Astrocyte (in vitro differentiated cells and primary cell): ENCODE data around the gene MRGPRF. TPM values are rescaled to one million over a fixed set of nuclear protein-coding genes. Genes with fewer than 3 reads are reported as not detected.
"Not testable (repeated sequence)": the region's sequence is repeated elsewhere in the genome, so short reads cannot be mapped to it uniquely, and the experiment has no call there.

Experiments
- DNase-seq: peaks from one replicate; pipeline ENCODE4 v3.0.0-alpha.2; 2010; ENCODE audit warnings: low read depth
- FAIRE-seq: peaks from 2 replicates; lab custom pipeline; 2011; peaks lifted over from hg19 to GRCh38; lab: Jason Lieb, UNC
- H2AFZ ChIP-seq: 2 replicates; pipeline ENCODE4 v1.6.0; 2012; ENCODE audit warnings: low read depth, low read length, inconsistent platforms
- H3K27ac ChIP-seq: 2 replicates; pipeline ENCODE4 v1.5.1; 2011; ENCODE audit warnings: low read depth, low read length, inconsistent platforms
- H3K27me3 ChIP-seq: 2 replicates; pipeline ENCODE4 v1.6.0; 2011; ENCODE audit warnings: low read length, inconsistent platforms; ENCODE audit not compliant: insufficient read depth
- H3K36me3 ChIP-seq: 2 replicates; pipeline ENCODE4 v1.5.1; 2011; ENCODE audit warnings: low read length, inconsistent platforms; ENCODE audit not compliant: insufficient read depth
- H3K4me1 ChIP-seq: 2 replicates; pipeline ENCODE4 v1.5.1; 2011; ENCODE audit warnings: low read length, inconsistent platforms; ENCODE audit not compliant: insufficient read depth
- H3K4me2 ChIP-seq: 2 replicates; pipeline ENCODE4 v1.6.0; 2012; ENCODE audit warnings: low read length, inconsistent platforms
- H3K4me3 ChIP-seq: 2 replicates; pipeline ENCODE4 v1.5.1; 2011; ENCODE audit warnings: low read depth, mild to moderate bottlenecking, low read length, inconsistent platforms; ENCODE audit not compliant: insufficient read depth
- H3K79me2 ChIP-seq: 2 replicates; pipeline ENCODE4 v1.6.0; 2012; ENCODE audit warnings: mild to moderate bottlenecking, low read length, inconsistent platforms; ENCODE audit not compliant: insufficient read depth
- H3K9ac ChIP-seq: 2 replicates; pipeline ENCODE4 v1.6.0; 2012; ENCODE audit warnings: mild to moderate bottlenecking, low read length, inconsistent platforms
- H3K9me3 ChIP-seq: 2 replicates; pipeline ENCODE4 v1.5.1; 2012; ENCODE audit warnings: low read depth, mild to moderate bottlenecking, low read length, inconsistent platforms; ENCODE audit not compliant: insufficient read depth
- H4K20me1 ChIP-seq: 2 replicates; pipeline ENCODE4 v1.6.0; 2012; ENCODE audit warnings: low read length, inconsistent platforms; ENCODE audit not compliant: insufficient read depth
- H3K27ac Mint-ChIP-seq: one replicate; pipeline ENCODE4 v1.8.0; 2021; ENCODE audit warnings: mild to moderate bottlenecking, mixed read lengths; ENCODE audit not compliant: unreplicated experiment
- H3K27me3 Mint-ChIP-seq: one replicate; pipeline ENCODE4 v1.8.0; 2021; ENCODE audit warnings: low read depth, mixed read lengths; ENCODE audit not compliant: unreplicated experiment
- H3K36me3 Mint-ChIP-seq: one replicate; pipeline ENCODE4 v1.8.0; 2021; ENCODE audit warnings: low read depth, mixed read lengths; ENCODE audit not compliant: unreplicated experiment
- H3K4me1 Mint-ChIP-seq: one replicate; pipeline ENCODE4 v1.8.0; 2021; ENCODE audit warnings: low read depth, mixed read lengths; ENCODE audit not compliant: unreplicated experiment
- H3K4me3 Mint-ChIP-seq: one replicate; pipeline ENCODE4 v1.8.0; 2021; ENCODE audit warnings: mild to moderate bottlenecking, moderate library complexity, mixed read lengths; ENCODE audit not compliant: unreplicated experiment
- H3K9me3 Mint-ChIP-seq: one replicate; pipeline ENCODE4 v1.8.0; 2021; ENCODE audit warnings: mild to moderate bottlenecking, mixed read lengths; ENCODE audit not compliant: unreplicated experiment
- EZH2 ChIP-seq: IDR thresholded peaks from 2 replicates; pipeline ENCODE4 v1.6.1; 2012; ENCODE audit warnings: mild to moderate bottlenecking, low read length, inconsistent platforms; ENCODE audit not compliant: insufficient read depth
- total RNA-seq: library from RNA; stranded (reverse); gene quantifications from 2 replicates; pipeline ENCODE4 v1.2.1, GENCODE V29; 2021
- TF ChIP-seq, protein P1 (sequence below): IDR thresholded peaks from 2 replicates; pipeline ENCODE4 v1.5.1; 2011; ENCODE audit warnings: low read depth, mild to moderate bottlenecking, inconsistent platforms, low read length, moderate library complexity; ENCODE audit not compliant: insufficient read depth

MRGPRF gene
- total RNA-seq, 1 donor from 2014 or later: 4.1 TPM

DNA sequence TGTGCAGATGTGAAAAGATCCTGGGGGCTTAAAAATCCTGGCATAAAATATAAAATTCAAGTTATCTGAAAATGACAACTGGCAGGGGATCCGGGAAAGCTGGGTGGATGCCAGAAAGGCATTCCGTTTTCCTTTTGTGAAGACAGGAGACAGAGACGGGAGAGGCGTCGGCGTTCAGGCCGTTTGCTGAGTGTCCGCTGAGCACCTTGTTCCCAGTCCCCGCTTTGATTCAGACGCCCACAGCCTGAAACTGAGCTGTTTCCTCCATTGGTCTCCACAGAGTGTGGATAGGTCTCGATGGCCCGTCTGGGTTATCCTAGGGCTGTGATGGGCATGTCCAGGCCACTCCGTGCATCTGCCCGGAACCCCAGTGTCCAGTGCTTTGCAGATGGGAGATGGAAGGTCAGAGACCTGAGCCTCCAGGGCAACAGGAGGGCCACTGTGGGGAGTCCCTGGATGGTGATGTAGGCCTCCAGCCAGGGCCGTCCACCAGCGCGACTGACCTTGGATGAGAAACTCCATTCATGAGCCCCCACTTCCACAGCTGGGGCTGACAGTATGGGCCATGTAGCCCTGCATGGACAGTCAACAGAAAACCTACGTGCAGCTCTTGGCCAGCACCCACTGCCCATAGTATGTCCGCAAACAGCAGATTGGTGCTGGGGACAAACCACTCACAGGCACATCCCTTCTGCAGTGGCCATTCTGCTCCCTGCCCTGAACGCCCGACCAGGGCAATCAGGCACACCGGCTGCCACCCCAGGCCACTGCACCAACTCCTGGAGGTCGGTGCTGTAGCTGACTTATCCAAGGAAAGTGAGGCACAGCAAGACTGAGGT lies 11.6 kb downstream of the MRGPRF start:
- H3K4me1 Mint-ChIP-seq: peaks cover 1% of the 10 kb centered on the region
- Histone ChIP-seq H3K4me3 (no peak overlapping the region), H3K9me3 (no peaks in the 10 kb centered on the region), H4K20me1 (no peaks in the 10 kb centered on the region), H2AFZ (no peak overlapping the region), H3K36me3 (no peaks in the 10 kb centered on the region), H3K4me1 (peaks cover 12% of the 10 kb centered on the region), H3K4me2 (peak overlapping the region; percentile 38), H3K9ac (peak overlapping the region; percentile 42), H3K27me3 (no peaks in the 10 kb centered on the region), H3K79me2 (no peaks in the 10 kb centered on the region), H3K27ac (no peak overlapping the region)
- peaks cover 2% of the 10 kb centered on the region for H3K9me3 Mint-ChIP-seq
- FAIRE-seq: no peak
- H3K27me3 Mint-ChIP-seq: peaks cover 21% of the 10 kb centered on the region
- H3K36me3 Mint-ChIP-seq: no peaks in the 10 kb centered on the region
- no peak overlapping the region for H3K27ac Mint-ChIP-seq
- DNase-seq: no peak
- TF ChIP-seq, protein P1, sequence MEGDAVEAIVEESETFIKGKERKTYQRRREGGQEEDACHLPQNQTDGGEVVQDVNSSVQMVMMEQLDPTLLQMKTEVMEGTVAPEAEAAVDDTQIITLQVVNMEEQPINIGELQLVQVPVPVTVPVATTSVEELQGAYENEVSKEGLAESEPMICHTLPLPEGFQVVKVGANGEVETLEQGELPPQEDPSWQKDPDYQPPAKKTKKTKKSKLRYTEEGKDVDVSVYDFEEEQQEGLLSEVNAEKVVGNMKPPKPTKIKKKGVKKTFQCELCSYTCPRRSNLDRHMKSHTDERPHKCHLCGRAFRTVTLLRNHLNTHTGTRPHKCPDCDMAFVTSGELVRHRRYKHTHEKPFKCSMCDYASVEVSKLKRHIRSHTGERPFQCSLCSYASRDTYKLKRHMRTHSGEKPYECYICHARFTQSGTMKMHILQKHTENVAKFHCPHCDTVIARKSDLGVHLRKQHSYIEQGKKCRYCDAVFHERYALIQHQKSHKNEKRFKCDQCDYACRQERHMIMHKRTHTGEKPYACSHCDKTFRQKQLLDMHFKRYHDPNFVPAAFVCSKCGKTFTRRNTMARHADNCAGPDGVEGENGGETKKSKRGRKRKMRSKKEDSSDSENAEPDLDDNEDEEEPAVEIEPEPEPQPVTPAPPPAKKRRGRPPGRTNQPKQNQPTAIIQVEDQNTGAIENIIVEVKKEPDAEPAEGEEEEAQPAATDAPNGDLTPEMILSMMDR: no peak
- TF ChIP-seq EZH2: no peak
- H3K4me3 Mint-ChIP-seq: no peak overlapping the region

GRCh38 chr11:69000831-69001242 lies 12.2 kb downstream of the MRGPRF start:
- H3K9me3 Mint-ChIP-seq: peaks cover 2% of the 10 kb centered on the region
- no peaks in the 10 kb centered on the region for H3K36me3 ChIP-seq
- H3K27ac Mint-ChIP-seq: no peak overlapping the region
- H3K4me3 ChIP-seq: no peak overlapping the region
- H3K27me3 Mint-ChIP-seq: peaks cover 21% of the 10 kb centered on the region
- H3K4me2 ChIP-seq: peak overlapping the region; percentile 38
- peaks cover 12% of the 10 kb centered on the region for H3K4me1 ChIP-seq
- no peaks in the 10 kb centered on the region for H3K27me3 ChIP-seq
- H3K36me3 Mint-ChIP-seq: no peaks in the 10 kb centered on the region
- peak; percentile 77 for DNase-seq
- peaks cover 1% of the 10 kb centered on the region for H3K4me1 Mint-ChIP-seq
- FAIRE-seq: no peak
- no peak overlapping the region for H2AFZ ChIP-seq
- peak overlapping the region; percentile 42 for H3K9ac ChIP-seq
- H3K27ac ChIP-seq: no peak overlapping the region
- TF ChIP-seq, protein P1: peak; percentile 61
- no peak for TF ChIP-seq EZH2
- H3K79me2 ChIP-seq: no peaks in the 10 kb centered on the region
- H3K9me3 ChIP-seq: no peaks in the 10 kb centered on the region
- no peaks in the 10 kb centered on the region for H4K20me1 ChIP-seq
- no peak overlapping the region for H3K4me3 Mint-ChIP-seq

DNA sequence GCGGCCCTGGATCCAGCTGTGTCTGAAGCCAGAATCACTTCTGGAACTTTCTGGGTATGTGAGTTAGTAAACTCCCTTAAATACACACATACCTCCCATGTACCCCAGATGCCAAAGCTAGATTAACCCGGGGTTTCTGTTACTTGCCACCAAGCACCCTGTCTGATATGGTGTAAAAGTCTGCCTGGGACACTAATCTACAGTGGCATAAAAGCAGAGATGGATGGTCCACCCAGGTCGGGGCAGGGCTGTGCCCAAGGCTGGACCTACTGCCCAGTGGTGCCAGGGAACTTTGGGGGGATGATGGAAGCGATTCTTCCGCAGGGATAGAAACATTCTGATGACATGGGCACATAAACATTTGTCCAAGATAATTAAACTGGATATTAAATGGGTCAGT lies 12.7 kb downstream of the MRGPRF start:
- no peaks in the 10 kb centered on the region for H3K36me3 ChIP-seq
- H3K9ac ChIP-seq: no peak overlapping the region
- Mint-ChIP-seq H3K9me3 (peaks cover 2% of the 10 kb centered on the region), H3K27ac (no peak overlapping the region), H3K36me3 (no peaks in the 10 kb centered on the region), H3K4me1 (peaks cover 1% of the 10 kb centered on the region), H3K4me3 (no peak overlapping the region), H3K27me3 (peaks cover 21% of the 10 kb centered on the region)
- no peaks in the 10 kb centered on the region for H4K20me1 ChIP-seq
- H3K27ac ChIP-seq: no peak overlapping the region
- no peak for TF ChIP-seq EZH2
- TF ChIP-seq, protein P1: no peak
- no peaks in the 10 kb centered on the region for H3K9me3 ChIP-seq
- no peaks in the 10 kb centered on the region for H3K79me2 ChIP-seq
- no peak overlapping the region for H2AFZ ChIP-seq
- DNase-seq (no peak), FAIRE-seq (no peak)
- H3K4me3 ChIP-seq: no peak overlapping the region
- H3K4me1 ChIP-seq: peaks cover 12% of the 10 kb centered on the region
- no peak overlapping the region for H3K4me2 ChIP-seq
- H3K27me3 ChIP-seq: no peaks in the 10 kb centered on the region

DNA sequence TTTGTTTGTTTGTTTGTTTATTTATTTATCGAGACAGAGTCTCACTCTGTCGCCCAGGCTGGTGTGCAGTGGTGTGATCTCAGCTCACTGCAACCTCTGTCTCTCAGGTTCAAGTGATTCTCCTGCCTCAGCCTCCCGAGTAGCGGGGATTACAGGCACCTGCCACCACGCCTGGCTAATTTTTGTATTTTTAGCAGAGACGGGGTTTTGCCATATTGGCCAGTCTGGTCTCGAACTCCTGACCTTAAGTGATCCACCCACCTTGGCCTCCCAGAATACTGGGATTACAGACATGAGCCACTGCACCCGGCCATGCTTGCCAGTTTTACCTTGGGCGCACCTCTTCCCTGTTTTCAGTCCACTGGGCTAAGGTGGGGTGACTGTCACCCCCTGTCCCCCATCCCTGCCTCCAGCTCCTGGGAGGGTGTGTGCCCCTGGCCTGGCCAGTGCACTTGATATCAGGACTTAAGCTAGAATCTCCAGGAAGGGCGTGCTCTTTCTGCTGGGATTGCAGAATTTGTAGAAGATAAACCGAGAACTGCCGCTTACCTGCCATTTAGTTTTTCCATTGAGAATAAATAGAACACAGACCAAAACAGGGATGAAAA lies 13.2 kb downstream of the MRGPRF start:
- FAIRE-seq, H3K4me1 Mint-ChIP-seq, DNase-seq, H3K9ac ChIP-seq, H3K27ac Mint-ChIP-seq, H3K9me3 Mint-ChIP-seq, H3K36me3 ChIP-seq, H4K20me1 ChIP-seq, H3K4me3 Mint-ChIP-seq, H2AFZ ChIP-seq, H3K27ac ChIP-seq, H3K36me3 Mint-ChIP-seq, H3K9me3 ChIP-seq, H3K4me2 ChIP-seq, H3K4me3 ChIP-seq, H3K27me3 ChIP-seq, H3K79me2 ChIP-seq: not testable (repeated sequence)
- peaks cover 22% of the 10 kb centered on the region for H3K27me3 Mint-ChIP-seq
- peaks cover 12% of the 10 kb centered on the region for H3K4me1 ChIP-seq
